NT2/D1 (cell line): ENCODE measurements around the gene INVS.

ENCODE experiments used
- SUZ12 ChIP-seq: IDR thresholded peaks from 2 replicates; pipeline ENCODE4 v1.6.1; 2011; ENCODE audit not compliant: insufficient read length, insufficient read depth; ENCODE audit errors: extremely low read depth
- YY1 ChIP-seq: IDR thresholded peaks from 2 replicates; pipeline ENCODE4 v1.6.1; 2011; ENCODE audit not compliant: insufficient read length, insufficient read depth
- ZNF274 ChIP-seq: IDR thresholded peaks from 2 replicates; pipeline ENCODE4 v1.6.1; 2011; ENCODE audit warnings: mild to moderate bottlenecking, low read depth, low read length

- TF ChIP-seq SUZ12 (no peak), ZNF274 (no peak), YY1 (no peak)
Measured at GRCh38 chr9:100186356-100186755, 87.3 kb downstream of the INVS start.
